GM21447 (cell line): ENCODE results near the gene CACNA1G.

Experiments
- ATAC-seq: cut with Tn5 transposase; IDR thresholded peaks from one replicate; pipeline ENCODE4 v1.9.1; 2021; ENCODE audit not compliant: unreplicated experiment

CACNA1G gene

GRCh38 chr17:50565402-50566350 is 5.2 kb downstream of the CACNA1G start:
- ATAC-seq, result no peak

GRCh38 chr17:50566886-50567285 is 6.4 kb downstream of the CACNA1G start:
- no peak for ATAC-seq

- no peak for ATAC-seq
Observed at GRCh38 chr17:50568659-50569058, 8.1 kb downstream of the CACNA1G start.

- ATAC-seq, result no peak
Observed at GRCh38 chr17:50569592-50569991, 9.1 kb downstream of the CACNA1G start.

GRCh38 chr17:50570032-50570431 is 9.5 kb downstream of the CACNA1G start:
- ATAC-seq, result no peak

- no peak for ATAC-seq
Observed at GRCh38 chr17:50570528-50570927, 10.0 kb downstream of the CACNA1G start.

GRCh38 chr17:50571681-50572080 is 11.2 kb downstream of the CACNA1G start:
- ATAC-seq, result no peak

GRCh38 chr17:50572541-50572940 is 12.0 kb downstream of the CACNA1G start:
- ATAC-seq, result no peak

GRCh38 chr17:50573866-50574611 is 13.5 kb downstream of the CACNA1G start:
- ATAC-seq, result no peak

GRCh38 chr17:50575581-50576210 is 15.2 kb downstream of the CACNA1G start:
- ATAC-seq, result no peak

GRCh38 chr17:50576864-50577263 is 16.3 kb downstream of the CACNA1G start:
- no peak for ATAC-seq

GRCh38 chr17:50577451-50577954 is 17.0 kb downstream of the CACNA1G start:
- no peak for ATAC-seq

GRCh38 chr17:50578173-50578572 is 17.7 kb downstream of the CACNA1G start:
- ATAC-seq, result no peak

- ATAC-seq, result no peak
Observed at GRCh38 chr17:50579399-50579798, 18.9 kb downstream of the CACNA1G start.

- ATAC-seq, result no peak
Observed at GRCh38 chr17:50580646-50581045, 20.1 kb downstream of the CACNA1G start.

- no peak for ATAC-seq
Observed at GRCh38 chr17:50581316-50581715, 20.8 kb downstream of the CACNA1G start.

GRCh38 chr17:50582741-50583140 is 22.2 kb downstream of the CACNA1G start:
- no peak for ATAC-seq

- no peak for ATAC-seq
Observed at GRCh38 chr17:50583641-50584040, 23.1 kb downstream of the CACNA1G start.

- ATAC-seq, result no peak
Observed at GRCh38 chr17:50584116-50584515, 23.6 kb downstream of the CACNA1G start.

- no peak for ATAC-seq
Observed at GRCh38 chr17:50584749-50585148, 24.2 kb downstream of the CACNA1G start.

GRCh38 chr17:50585346-50585745 is 24.8 kb downstream of the CACNA1G start:
- no peak for ATAC-seq
